ENCODE results near the gene IRX3. TPM values are rescaled to one million over a fixed set of nuclear protein-coding genes. Genes with fewer than 3 reads are reported as not detected.

IRX3 gene
- total and polyA plus RNA-seq, 2 experiments from 2014 or later = 0.90 to 1.6 TPM

DNA sequence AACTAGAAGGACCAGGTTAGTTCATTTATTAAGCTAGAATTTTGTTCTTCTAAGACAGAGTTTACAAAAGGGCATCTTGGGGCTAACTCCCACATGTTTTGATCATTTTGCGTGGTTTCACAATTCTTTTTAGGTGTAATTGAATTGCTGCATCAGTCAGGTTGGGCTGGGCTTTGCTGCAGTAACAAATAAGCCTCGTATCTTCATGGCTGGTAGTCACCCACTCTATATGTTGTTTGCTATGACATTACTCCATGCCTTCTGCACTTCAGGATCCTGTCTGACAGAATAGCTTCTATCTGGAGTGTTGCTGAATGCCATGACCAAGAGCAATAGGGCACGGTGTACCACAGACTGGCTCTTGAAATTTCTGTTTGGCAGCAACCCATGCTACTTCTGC, 10.6 kb upstream of the IRX3 start:
- no peak overlapping the region for H2AFZ ChIP-seq
- peaks cover 6% of the 10 kb centered on the region for H3K9me3 Mint-ChIP-seq
- no peaks in the 10 kb centered on the region for H3F3A ChIP-seq (replicated peaks; ENCODE audit: low read depth)
- no peaks in the 10 kb centered on the region for H3K79me2 ChIP-seq (replicated peaks; ENCODE audit: insufficient read depth)
- no peaks in the 10 kb centered on the region for H3K9me2 ChIP-seq (ENCODE audit: insufficient read depth)
- H3K27me3 Mint-ChIP-seq (ENCODE audit: insufficient read depth, low read depth, poor library complexity) = peaks cover 18% of the 10 kb centered on the region
- no peaks in the 10 kb centered on the region for H3K36me3 ChIP-seq (ENCODE audit: insufficient read depth)
- H3K4me2 ChIP-seq = no peak overlapping the region
- H3K4me1 ChIP-seq (ENCODE audit: insufficient read depth) = no peaks in the 10 kb centered on the region; the same call in 1 of the 2 replicates
- H3K36me3 Mint-ChIP-seq (ENCODE audit: low read depth) = peaks cover 3% of the 10 kb centered on the region; the same call in 1 of the 3 replicates
- H3K27ac ChIP-seq (ENCODE audit: low read depth) = no peak overlapping the region
- no peak overlapping the region for H3K4me3 ChIP-seq
- no peak for DNase-seq (ENCODE audit: low spot score)
- no peak overlapping the region for H3K4me3 Mint-ChIP-seq
- TF ChIP-seq, protein P1, sequence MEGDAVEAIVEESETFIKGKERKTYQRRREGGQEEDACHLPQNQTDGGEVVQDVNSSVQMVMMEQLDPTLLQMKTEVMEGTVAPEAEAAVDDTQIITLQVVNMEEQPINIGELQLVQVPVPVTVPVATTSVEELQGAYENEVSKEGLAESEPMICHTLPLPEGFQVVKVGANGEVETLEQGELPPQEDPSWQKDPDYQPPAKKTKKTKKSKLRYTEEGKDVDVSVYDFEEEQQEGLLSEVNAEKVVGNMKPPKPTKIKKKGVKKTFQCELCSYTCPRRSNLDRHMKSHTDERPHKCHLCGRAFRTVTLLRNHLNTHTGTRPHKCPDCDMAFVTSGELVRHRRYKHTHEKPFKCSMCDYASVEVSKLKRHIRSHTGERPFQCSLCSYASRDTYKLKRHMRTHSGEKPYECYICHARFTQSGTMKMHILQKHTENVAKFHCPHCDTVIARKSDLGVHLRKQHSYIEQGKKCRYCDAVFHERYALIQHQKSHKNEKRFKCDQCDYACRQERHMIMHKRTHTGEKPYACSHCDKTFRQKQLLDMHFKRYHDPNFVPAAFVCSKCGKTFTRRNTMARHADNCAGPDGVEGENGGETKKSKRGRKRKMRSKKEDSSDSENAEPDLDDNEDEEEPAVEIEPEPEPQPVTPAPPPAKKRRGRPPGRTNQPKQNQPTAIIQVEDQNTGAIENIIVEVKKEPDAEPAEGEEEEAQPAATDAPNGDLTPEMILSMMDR (conservative IDR thresholded peaks at IDR 0.05; ENCODE audit: low read depth in 2 of 2) = no peak
- TF ChIP-seq ZNF331 (CRISPR knock-in tag; IDR thresholded peaks at IDR 0.05; ENCODE audit: low read depth) (no peak), CREB1 (CRISPR knock-in tag; IDR thresholded peaks at IDR 0.05; ENCODE audit: low read depth) (no peak), ZNF114 (CRISPR knock-in tag; IDR thresholded peaks at IDR 0.05) (no peak), EZH2 (IDR thresholded peaks at IDR 0.05; ENCODE audit: low read depth, unreplicated experiment) (no peak), ZNF462 (CRISPR knock-in tag; IDR thresholded peaks at IDR 0.05) (no peak), POLR2AphosphoS5 (IDR thresholded peaks at IDR 0.05; ENCODE audit: low read depth) (no peak), JUNB (IDR thresholded peaks at IDR 0.05; ENCODE audit: unreplicated experiment) (no peak), ETS1 (IDR thresholded peaks at IDR 0.05) (no peak), REST (IDR thresholded peaks at IDR 0.05; ENCODE audit: unreplicated experiment) (no peak), STAT1 (IDR thresholded peaks at IDR 0.05; ENCODE audit: unreplicated experiment) (no peak)
- H4K20me1 ChIP-seq (replicated peaks; ENCODE audit: insufficient read depth) = no peaks in the 10 kb centered on the region
- no peak for ATAC-seq
- H3K27ac Mint-ChIP-seq = no peak overlapping the region
- H3K4me1 Mint-ChIP-seq = peaks cover 2% of the 10 kb centered on the region; the same call in 2 of the 3 replicates
- H3K27me3 ChIP-seq (ENCODE audit: insufficient read depth) = peaks cover 26% of the 10 kb centered on the region

Data from GM23338 (cell line).